Measurements from ENCODE around the gene SGCB.

SGCB gene

GRCh38 chr4:52076731-52077130, 38.6 kb upstream of the SGCB start:
- peak overlapping the region; percentile 84 for H2AFZ ChIP-seq (ENCODE audit: low read length)
- no peak overlapping the region for H3K9ac ChIP-seq (ENCODE audit: low read depth, low read length, poor library complexity)
- peak overlapping the region; percentile 74 for H3K18ac ChIP-seq (ENCODE audit: low read length)
- peaks cover 0 to 51% (median 9%) of the 10 kb centered on the region in 3 experiments for H3K27me3 ChIP-seq (ENCODE audit: control insufficient read depth in 3 of 3, insufficient read depth in 3 of 3, low read depth in 1 of 3, low read length in 3 of 3)
- no peak overlapping the region for H2BK120ac ChIP-seq (ENCODE audit: low read depth, low read length)
- peak overlapping the region; percentile 56 for H3K4me2 ChIP-seq (ENCODE audit: insufficient read depth, low read length, poor library complexity, severe bottlenecking)
- no CpG with 5 or more reads among the region's 26 CpGs for WGBS, 2 donors (ENCODE audit: extremely low coverage in 2 of 2, insufficient read length in 2 of 2, insufficient replicate concordance in 1 of 2)
- H4K91ac ChIP-seq (ENCODE audit: low read depth, low read length, poor library complexity): no peak overlapping the region
- DNase-seq (ENCODE audit: low spot score): peak; percentile 35
- no peaks in the 10 kb centered on the region for H3K9me3 ChIP-seq (replicated peaks in 1 of 2; ENCODE audit: control insufficient read depth in 2 of 2, insufficient read depth in 1 of 2, low read depth in 1 of 2, low read length in 2 of 2)
- no peak overlapping the region for H3K4ac ChIP-seq (ENCODE audit: low read length)
- no peaks in the 10 kb centered on the region for H3K36me3 ChIP-seq (replicated peaks in 1 of 2; ENCODE audit: control insufficient read depth in 2 of 2, insufficient read depth in 2 of 2, low read length in 2 of 2)
- peak overlapping the region; percentile 0 to 63 for H3K4me3 ChIP-seq (ENCODE audit: low read length in 2 of 2)
- no peaks in the 10 kb centered on the region for H3K79me1 ChIP-seq (ENCODE audit: low read depth, low read length)
- H2BK15ac ChIP-seq (ENCODE audit: low read length): no peak overlapping the region
- no peak overlapping the region for H2BK12ac ChIP-seq (ENCODE audit: low read length)
- H4K8ac ChIP-seq (ENCODE audit: low read depth, low read length): no peak overlapping the region
- H3K27ac ChIP-seq (replicated peaks; ENCODE audit: low read length): no peak overlapping the region
- H3K14ac ChIP-seq (ENCODE audit: low read length): no peak overlapping the region
- H3K4me1 ChIP-seq (ENCODE audit: control insufficient read depth in 2 of 2, insufficient read depth in 1 of 2, low read depth in 1 of 2, low read length in 2 of 2): peaks cover 0 to 2% of the 10 kb centered on the region in 2 donors
- H2BK5ac ChIP-seq (ENCODE audit: low read length): no peak overlapping the region
- no peak overlapping the region for H2AK5ac ChIP-seq (ENCODE audit: low read depth, low read length)
- peak overlapping the region; percentile 92 for H3K23ac ChIP-seq (ENCODE audit: low read depth, low read length, poor library complexity)

GRCh38 chr4:52071791-52072546, 33.9 kb upstream of the SGCB start:
- Histone ChIP-seq H2BK120ac (ENCODE audit: low read depth, low read length) (no peak overlapping the region), H2BK12ac (ENCODE audit: low read length) (no peak overlapping the region), H2BK5ac (ENCODE audit: low read length) (no peak overlapping the region), H2AK5ac (ENCODE audit: low read depth, low read length) (no peak overlapping the region), H3K4ac (ENCODE audit: low read length) (no peak overlapping the region), H3K27ac (replicated peaks; ENCODE audit: low read length) (peak overlapping the region; percentile 14), H3K4me1 (ENCODE audit: control insufficient read depth in 2 of 2, insufficient read depth in 1 of 2, low read depth in 1 of 2, low read length in 2 of 2) (peaks cover 0 to 6% of the 10 kb centered on the region in 2 donors), H3K27me3 (ENCODE audit: control insufficient read depth in 3 of 3, insufficient read depth in 3 of 3, low read depth in 1 of 3, low read length in 3 of 3) (peaks cover 0 to 34% (median 8%) of the 10 kb centered on the region in 3 experiments), H3K36me3 (replicated peaks in 1 of 2; ENCODE audit: control insufficient read depth in 2 of 2, insufficient read depth in 2 of 2, low read length in 2 of 2) (no peaks in the 10 kb centered on the region), H3K9ac (ENCODE audit: low read depth, low read length, poor library complexity) (no peak overlapping the region), H4K91ac (ENCODE audit: low read depth, low read length, poor library complexity) (no peak overlapping the region), H4K8ac (ENCODE audit: low read depth, low read length) (no peak overlapping the region), H3K23ac (ENCODE audit: low read depth, low read length, poor library complexity) (no peak overlapping the region), H2BK15ac (ENCODE audit: low read length) (no peak overlapping the region), H3K79me1 (ENCODE audit: low read depth, low read length) (no peaks in the 10 kb centered on the region), H2AFZ (ENCODE audit: low read length) (peak overlapping the region; percentile 58), H3K4me2 (ENCODE audit: insufficient read depth, low read length, poor library complexity, severe bottlenecking) (peak overlapping the region; percentile 22), H3K18ac (ENCODE audit: low read length) (peak overlapping the region; percentile 41), H3K4me3 (ENCODE audit: low read length in 2 of 2) (no peak overlapping the region), H3K14ac (ENCODE audit: low read length) (no peak overlapping the region), H3K9me3 (replicated peaks in 1 of 2; ENCODE audit: control insufficient read depth in 2 of 2, insufficient read depth in 1 of 2, low read depth in 1 of 2, low read length in 2 of 2) (no peaks in the 10 kb centered on the region)
- no peak for DNase-seq (ENCODE audit: low spot score)
- no CpG with 5 or more reads among the region's 10 CpGs for WGBS, 2 donors (ENCODE audit: extremely low coverage in 2 of 2, insufficient read length in 2 of 2, insufficient replicate concordance in 1 of 2)

GRCh38 chr4:52069571-52069970, 31.5 kb upstream of the SGCB start:
- Histone ChIP-seq H2BK12ac (ENCODE audit: low read length) (no peak overlapping the region), H3K4ac (ENCODE audit: low read length) (no peak overlapping the region), H3K14ac (ENCODE audit: low read length) (no peak overlapping the region), H2BK15ac (ENCODE audit: low read length) (no peak overlapping the region), H2AFZ (ENCODE audit: low read length) (no peak overlapping the region), H3K27ac (replicated peaks; ENCODE audit: low read length) (no peak overlapping the region), H4K8ac (ENCODE audit: low read depth, low read length) (no peak overlapping the region), H3K79me1 (ENCODE audit: low read depth, low read length) (no peaks in the 10 kb centered on the region), H3K23ac (ENCODE audit: low read depth, low read length, poor library complexity) (no peak overlapping the region), H2AK5ac (ENCODE audit: low read depth, low read length) (no peak overlapping the region), H3K18ac (ENCODE audit: low read length) (no peak overlapping the region), H2BK120ac (ENCODE audit: low read depth, low read length) (no peak overlapping the region), H3K9ac (ENCODE audit: low read depth, low read length, poor library complexity) (no peak overlapping the region), H3K9me3 (replicated peaks in 1 of 2; ENCODE audit: control insufficient read depth in 2 of 2, insufficient read depth in 1 of 2, low read depth in 1 of 2, low read length in 2 of 2) (no peaks in the 10 kb centered on the region), H3K4me3 (ENCODE audit: low read length in 2 of 2) (no peak overlapping the region), H4K91ac (ENCODE audit: low read depth, low read length, poor library complexity) (no peak overlapping the region), H2BK5ac (ENCODE audit: low read length) (no peak overlapping the region), H3K36me3 (replicated peaks in 1 of 2; ENCODE audit: control insufficient read depth in 2 of 2, insufficient read depth in 2 of 2, low read length in 2 of 2) (no peaks in the 10 kb centered on the region), H3K27me3 (ENCODE audit: control insufficient read depth in 3 of 3, insufficient read depth in 3 of 3, low read depth in 1 of 3, low read length in 3 of 3) (peaks cover 0 to 12% (median 0%) of the 10 kb centered on the region in 3 experiments), H3K4me1 (ENCODE audit: control insufficient read depth in 2 of 2, insufficient read depth in 1 of 2, low read depth in 1 of 2, low read length in 2 of 2) (peaks cover 0 to 5% of the 10 kb centered on the region in 2 donors), H3K4me2 (ENCODE audit: insufficient read depth, low read length, poor library complexity, severe bottlenecking) (no peak overlapping the region)
- no CpG with 5 or more reads among the region's 1 CpG for WGBS, 2 donors (ENCODE audit: extremely low coverage in 2 of 2, insufficient read length in 2 of 2, insufficient replicate concordance in 1 of 2)
- no peak for DNase-seq (ENCODE audit: low spot score)

GRCh38 chr4:52059372-52059771, 21.3 kb upstream of the SGCB start:
- Histone ChIP-seq H2AFZ (ENCODE audit: low read length) (no peak overlapping the region), H3K4me2 (ENCODE audit: insufficient read depth, low read length, poor library complexity, severe bottlenecking) (no peak overlapping the region), H2BK5ac (ENCODE audit: low read length) (no peak overlapping the region), H2BK12ac (ENCODE audit: low read length) (no peak overlapping the region), H3K36me3 (replicated peaks in 1 of 2; ENCODE audit: control insufficient read depth in 2 of 2, insufficient read depth in 2 of 2, low read length in 2 of 2) (no peaks in the 10 kb centered on the region), H3K4me3 (ENCODE audit: low read length in 2 of 2) (no peak overlapping the region), H2BK15ac (ENCODE audit: low read length) (no peak overlapping the region), H3K9me3 (replicated peaks in 1 of 2; ENCODE audit: control insufficient read depth in 2 of 2, insufficient read depth in 1 of 2, low read depth in 1 of 2, low read length in 2 of 2) (no peaks in the 10 kb centered on the region), H3K27me3 (ENCODE audit: control insufficient read depth in 3 of 3, insufficient read depth in 3 of 3, low read depth in 1 of 3, low read length in 3 of 3) (peaks cover 0 to 3% (median 0%) of the 10 kb centered on the region in 3 experiments), H3K9ac (ENCODE audit: low read depth, low read length, poor library complexity) (no peak overlapping the region), H3K4me1 (ENCODE audit: control insufficient read depth in 2 of 2, insufficient read depth in 1 of 2, low read depth in 1 of 2, low read length in 2 of 2) (no peaks in the 10 kb centered on the region), H2BK120ac (ENCODE audit: low read depth, low read length) (no peak overlapping the region), H3K4ac (ENCODE audit: low read length) (no peak overlapping the region), H4K8ac (ENCODE audit: low read depth, low read length) (no peak overlapping the region), H3K27ac (replicated peaks; ENCODE audit: low read length) (no peak overlapping the region), H4K91ac (ENCODE audit: low read depth, low read length, poor library complexity) (no peak overlapping the region), H3K23ac (ENCODE audit: low read depth, low read length, poor library complexity) (no peak overlapping the region), H3K79me1 (ENCODE audit: low read depth, low read length) (no peaks in the 10 kb centered on the region), H3K14ac (ENCODE audit: low read length) (no peak overlapping the region), H3K18ac (ENCODE audit: low read length) (no peak overlapping the region), H2AK5ac (ENCODE audit: low read depth, low read length) (no peak overlapping the region)
- WGBS, 2 donors (ENCODE audit: extremely low coverage in 2 of 2, insufficient read length in 2 of 2, insufficient replicate concordance in 1 of 2): no CpG with 5 or more reads among the region's 3 CpGs
- no peak for DNase-seq (ENCODE audit: low spot score)

Measured in neuronal stem cell (in vitro differentiated cells).